ENCODE measurements around the gene CTIF. TPM values are rescaled to one million over a fixed set of nuclear protein-coding genes. Genes with fewer than 3 reads are reported as not detected.

Gene CTIF
- polyA plus RNA-seq, 10 donors, result 25.4 to 43.6 (median 34.2) TPM

DNA sequence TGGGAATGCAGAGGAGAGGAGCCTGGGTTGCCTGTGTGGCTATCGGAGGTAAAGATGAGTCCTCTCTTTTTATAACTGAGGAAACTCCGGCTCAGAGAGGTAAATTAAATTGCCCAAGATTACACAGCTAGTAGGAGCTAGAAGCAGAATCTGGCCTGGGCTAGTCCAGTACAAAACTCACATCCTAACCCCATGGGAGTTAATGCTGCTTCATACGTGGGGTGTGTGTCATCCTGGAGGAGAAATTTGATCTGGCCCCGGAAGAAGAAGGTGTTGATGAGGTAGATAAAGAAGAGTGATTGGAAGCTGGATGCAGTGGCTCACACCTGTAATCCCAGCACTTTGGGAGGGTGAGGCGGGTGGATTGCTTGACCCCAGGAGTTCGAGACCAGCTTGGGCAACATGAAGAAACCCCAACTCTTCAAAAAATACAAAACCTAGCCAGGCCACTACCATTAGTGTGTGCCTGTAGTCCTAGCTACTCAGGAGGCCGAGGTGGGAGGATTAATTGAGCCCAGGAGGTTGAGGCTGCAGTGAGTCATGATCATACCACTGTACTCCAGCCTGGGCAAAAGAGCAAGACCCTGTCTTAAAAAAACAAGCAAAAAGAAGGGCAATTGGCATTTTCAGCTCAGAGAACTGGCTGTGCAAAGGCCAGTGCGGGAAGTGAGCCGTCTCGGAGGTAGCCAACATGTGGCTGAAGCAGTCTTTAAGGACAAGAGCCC is 33.7 kb downstream of the CTIF start:
- DNase-seq, result peak in 1 of 3 donors; percentile 11

- no peak for DNase-seq
These were observed 34.9 kb downstream of the CTIF start for GRCh38 chr18:48573632-48574283.

GRCh38 chr18:48574667-48575300 is 36.0 kb downstream of the CTIF start:
- no peak for DNase-seq

- no peak for DNase-seq
These were observed 36.4 kb downstream of the CTIF start for GRCh38 chr18:48575301-48575657.

DNA sequence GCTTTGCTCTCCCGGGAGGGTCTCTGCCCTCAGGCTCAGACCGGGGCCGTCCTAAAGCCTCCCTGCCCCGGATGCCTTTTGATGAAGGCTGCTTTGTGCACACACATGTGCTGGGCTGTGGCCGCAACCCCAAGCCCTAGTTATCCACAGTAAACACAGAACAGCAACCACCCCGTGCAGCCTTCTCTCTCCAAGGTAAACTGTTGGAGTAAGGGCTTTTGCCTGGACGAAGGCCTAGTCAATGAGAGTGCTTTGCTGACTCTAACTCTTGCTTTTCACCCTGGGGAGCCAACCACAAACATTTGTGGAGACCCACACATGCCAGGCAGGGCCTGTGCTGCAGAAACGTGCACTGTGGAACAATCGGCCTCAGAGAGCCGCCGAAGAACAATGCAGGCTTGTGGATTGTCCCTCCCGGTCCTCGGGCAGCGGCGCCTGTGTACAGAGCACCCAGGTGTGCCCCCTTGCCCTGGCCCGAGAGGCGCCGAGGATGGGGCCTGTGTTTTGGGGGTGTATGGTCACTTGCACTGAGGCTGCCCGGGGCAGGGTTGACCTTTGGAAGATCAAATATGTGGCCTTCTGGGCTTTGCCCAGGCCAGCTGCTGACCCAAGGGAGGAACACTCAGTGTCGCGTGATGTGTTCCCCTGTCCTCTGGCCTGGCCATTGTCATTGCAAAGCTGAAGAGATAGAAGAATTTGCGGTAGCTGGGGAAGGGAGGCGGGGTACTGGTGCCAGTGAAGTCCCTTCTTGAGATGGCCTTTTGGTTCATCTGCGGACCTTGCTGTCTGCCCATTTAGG is 37.0 kb downstream of the CTIF start:
- DNase-seq, result no peak

- no peak for DNase-seq
These were observed 37.6 kb downstream of the CTIF start for GRCh38 chr18:48576457-48576771.

DNA sequence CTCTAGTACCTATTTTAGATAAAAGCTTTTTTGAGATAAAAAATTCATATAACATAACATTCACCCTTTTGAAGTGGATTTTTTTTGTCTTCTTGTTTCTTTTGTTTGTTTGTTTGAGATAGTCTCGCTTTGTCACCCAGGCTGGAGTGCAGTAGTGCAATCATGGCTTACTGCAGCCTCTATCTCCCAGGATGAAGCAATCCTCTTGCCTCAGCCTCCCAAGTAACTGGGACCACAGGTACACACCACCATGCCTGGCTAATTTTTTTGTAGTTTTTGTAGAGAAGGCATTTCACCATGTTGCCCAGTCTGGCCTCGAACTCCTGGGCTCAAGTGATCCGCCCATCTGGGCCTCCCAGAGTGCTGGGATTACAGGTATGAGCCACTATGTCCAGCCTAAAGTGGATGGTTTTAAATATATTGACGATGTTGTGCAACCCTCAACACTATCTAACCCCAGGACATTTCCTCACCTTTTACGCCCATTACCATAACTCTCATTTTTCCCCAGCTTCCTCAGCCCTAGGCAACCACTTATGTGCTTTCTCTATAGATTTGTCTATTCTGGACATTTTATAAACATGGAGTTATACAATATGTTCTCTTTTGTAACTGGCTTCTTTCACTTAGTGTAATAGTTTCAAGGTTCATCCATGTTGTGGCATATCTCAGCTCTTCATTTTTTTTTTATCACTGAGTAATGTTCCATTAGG is 38.8 kb downstream of the CTIF start:
- DNase-seq, result no peak

- DNase-seq, result no peak
These were observed 39.5 kb downstream of the CTIF start for GRCh38 chr18:48578289-48578688.

- no peak for DNase-seq
These were observed 41.2 kb downstream of the CTIF start for GRCh38 chr18:48580066-48580465.

DNA sequence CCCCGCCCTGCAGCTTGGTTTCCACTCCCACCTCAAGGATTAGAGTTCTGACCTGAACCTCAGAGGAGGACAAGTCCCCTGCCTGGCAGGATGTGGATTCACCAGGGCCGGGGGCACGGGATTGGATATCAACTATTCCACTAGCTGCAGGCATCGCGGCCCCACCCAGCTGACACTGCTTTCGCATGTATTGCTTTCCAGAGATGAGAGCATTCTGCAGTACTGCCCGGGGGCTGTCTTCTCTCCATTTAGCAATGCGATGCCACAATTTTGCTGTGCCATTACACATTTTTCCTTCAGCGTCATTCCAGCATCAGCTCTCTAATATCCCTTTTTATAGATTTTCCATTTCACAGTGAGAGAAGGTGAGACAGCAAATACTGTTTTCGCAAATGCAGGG is 42.0 kb downstream of the CTIF start:
- DNase-seq, result peak in 2 of 3 donors; percentile 30 to 57

- peak in 2 of 3 donors; percentile 64 to 65 for DNase-seq
These were observed 42.4 kb downstream of the CTIF start for GRCh38 chr18:48581206-48581605.

GRCh38 chr18:48581941-48582340 is 43.1 kb downstream of the CTIF start:
- no peak for DNase-seq

- DNase-seq, result no peak
These were observed 44.1 kb downstream of the CTIF start for GRCh38 chr18:48582946-48583345.

- no peak for DNase-seq
These were observed 44.7 kb downstream of the CTIF start for GRCh38 chr18:48583573-48583972.

DNA sequence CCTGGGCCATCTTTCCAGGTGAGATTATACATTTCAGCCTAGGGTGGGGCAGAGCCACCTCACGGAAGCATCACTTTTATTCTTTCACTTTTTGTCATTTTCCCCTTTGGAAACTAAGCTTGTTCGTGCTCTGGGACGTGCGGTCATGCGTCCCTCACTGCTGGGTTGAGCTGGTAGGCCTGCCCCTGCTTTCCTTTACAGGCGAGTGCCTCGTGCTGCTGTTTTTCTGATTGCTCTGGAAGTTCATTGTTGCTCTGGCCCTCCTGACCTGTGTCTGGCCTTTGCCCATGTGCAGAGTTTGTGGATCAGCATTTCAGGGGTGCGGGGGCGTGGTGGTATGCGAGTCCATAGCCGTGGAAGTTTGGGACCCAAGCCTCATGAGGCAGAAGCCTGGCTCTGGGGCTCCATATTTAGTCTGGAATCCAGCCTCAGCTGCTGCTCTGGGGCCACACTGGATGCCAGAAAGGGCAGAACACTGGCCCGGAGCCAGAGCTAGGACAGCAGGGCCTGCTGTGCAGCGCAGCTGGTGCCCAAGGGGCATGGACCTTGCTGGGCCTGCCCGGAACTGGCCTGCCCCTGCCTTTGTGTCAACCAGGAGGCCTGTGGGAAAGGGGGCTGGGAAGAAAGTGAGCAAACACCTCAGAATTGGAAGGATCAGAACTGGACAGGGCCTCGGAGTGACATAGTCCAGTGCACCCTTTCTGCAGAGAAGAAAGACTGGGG is 51.1 kb downstream of the CTIF start:
- DNase-seq, result peak; percentile 63 to 77 (median 68)

GRCh38 chr18:48590678-48591077 is 51.8 kb downstream of the CTIF start:
- DNase-seq, result peak in 1 of 3 donors; percentile 89

DNA sequence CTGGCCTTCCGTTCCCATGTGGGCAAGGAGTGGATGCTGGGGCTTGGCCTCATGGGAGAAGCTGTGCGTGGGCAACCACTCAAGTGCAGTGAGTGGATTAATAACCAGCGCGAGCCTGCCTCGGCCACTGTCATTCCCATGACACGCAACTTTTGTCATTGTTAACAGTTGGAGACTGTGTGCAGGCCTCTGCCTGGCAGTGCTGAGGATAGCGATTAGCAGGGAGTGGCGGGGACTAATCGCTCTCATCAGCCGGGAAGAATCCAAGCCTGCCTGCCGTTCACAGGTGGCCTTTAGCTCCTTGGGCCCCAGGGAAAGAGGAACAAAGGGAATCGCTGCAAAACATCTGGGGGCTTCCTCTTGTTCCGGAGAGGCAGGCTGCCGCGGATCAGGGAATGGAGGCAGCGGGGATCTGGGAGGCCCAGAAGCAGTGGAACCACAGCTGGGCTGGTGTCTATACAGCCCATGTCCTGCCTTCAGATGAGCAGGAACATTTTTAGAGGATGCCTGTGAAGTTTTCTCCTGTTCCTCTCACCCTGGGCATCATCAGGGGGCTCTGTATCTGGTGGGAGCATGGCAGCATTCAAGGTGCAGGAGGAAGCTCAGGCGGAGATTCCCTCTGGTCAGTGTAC is 53.8 kb downstream of the CTIF start:
- DNase-seq, result peak in 1 of 3 donors; percentile 36

- peak; percentile 28 to 62 (median 37) for DNase-seq
These were observed 55.8 kb downstream of the CTIF start for GRCh38 chr18:48594471-48595094.

DNA sequence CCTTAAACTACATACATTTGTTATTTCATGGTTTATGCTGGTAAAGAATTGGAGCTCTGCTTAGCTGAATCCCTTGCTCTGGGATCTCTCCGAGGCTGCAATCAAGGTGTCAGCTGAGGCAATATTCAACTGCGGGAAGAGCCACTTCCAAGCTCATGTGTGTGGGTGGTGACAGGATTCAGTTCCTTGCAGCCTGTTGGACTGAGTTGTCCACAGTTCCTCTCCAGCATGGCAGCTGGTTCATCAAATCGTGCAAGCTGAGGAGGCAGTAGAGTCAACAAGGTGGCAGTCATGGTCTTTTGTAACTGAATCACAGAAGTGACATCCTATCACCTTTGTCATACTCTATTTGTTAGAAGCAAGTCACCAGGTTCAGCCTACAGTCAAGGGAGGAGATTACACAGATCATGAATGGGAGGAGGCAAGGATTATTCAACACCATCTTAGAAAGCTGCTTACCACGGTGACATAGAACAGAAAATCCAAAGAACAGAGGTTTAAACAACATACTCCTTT is 56.9 kb downstream of the CTIF start:
- no peak for DNase-seq

DNA sequence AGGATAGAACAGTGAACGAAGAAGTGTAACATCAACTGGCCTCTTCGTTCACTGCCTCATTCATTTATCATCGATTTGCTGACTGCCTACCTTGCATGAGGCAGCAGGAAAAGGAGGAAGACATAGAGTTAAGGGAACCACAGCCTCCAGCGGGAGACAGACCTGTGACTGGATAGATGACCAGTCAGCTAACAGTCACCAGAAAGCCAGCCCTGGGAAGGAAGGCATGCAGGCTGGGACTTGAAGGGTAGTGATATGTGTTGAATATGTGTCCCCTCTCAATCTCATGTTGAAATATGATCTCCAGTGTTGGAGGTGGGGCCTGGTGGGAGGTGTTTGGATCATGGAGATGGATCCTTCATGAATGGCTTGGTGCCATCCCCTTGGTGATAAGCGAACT is 58.3 kb downstream of the CTIF start:
- no peak for DNase-seq
